H9 (cell line): ENCODE measurements around the gene TEAD2. TPM values are rescaled to one million over a fixed set of nuclear protein-coding genes. Genes with fewer than 3 reads are reported as not detected.

Experiments used
- DNase-seq: peaks from one replicate; pipeline ENCODE4 v3.0.0-alpha.2; 2017
- H2AFZ ChIP-seq: one replicate; pipeline ENCODE4 v1.6.1; 2013; ENCODE audit warnings: mild to moderate bottlenecking, low read length, control low read depth, moderate library complexity
- H2AK5ac ChIP-seq: 2 replicates; pipeline ENCODE4 v1.6.1; 2013; ENCODE audit warnings: low read length, control low read depth, mixed read lengths; ENCODE audit not compliant: insufficient read length
- H2BK120ac ChIP-seq: one replicate; pipeline ENCODE4 v1.6.1; 2013; ENCODE audit warnings: low read depth, mild to moderate bottlenecking, low read length, control low read depth, inconsistent platforms; ENCODE audit not compliant: poor library complexity, severe bottlenecking
- H2BK12ac ChIP-seq: 2 replicates; pipeline ENCODE4 v1.6.1; 2013; ENCODE audit warnings: low read length, control low read depth, mixed read lengths, low read depth; ENCODE audit not compliant: insufficient read length
- H2BK15ac ChIP-seq: 2 replicates; pipeline ENCODE4 v1.6.1; 2013; ENCODE audit warnings: low read depth, low read length, control low read depth
- H2BK20ac ChIP-seq: one replicate; pipeline ENCODE4 v1.6.1; 2013; ENCODE audit warnings: low read depth, mild to moderate bottlenecking, low read length, control low read depth, inconsistent platforms; ENCODE audit not compliant: poor library complexity, severe bottlenecking
- H2BK5ac ChIP-seq: 2 replicates; pipeline ENCODE4 v1.6.1; 2013; ENCODE audit warnings: low read length, control low read depth, mixed read lengths; ENCODE audit not compliant: insufficient read length
- H3K14ac ChIP-seq: 2 replicates; pipeline ENCODE4 v1.6.1; 2013; ENCODE audit warnings: low read length, control low read depth; ENCODE audit not compliant: insufficient read depth
- H3K18ac ChIP-seq: 2 replicates; pipeline ENCODE4 v1.6.1; 2013; ENCODE audit warnings: low read depth, mild to moderate bottlenecking, mixed read lengths, low read length, control low read depth; ENCODE audit not compliant: insufficient read length
- H3K23ac ChIP-seq: 2 replicates; pipeline ENCODE4 v1.6.1; 2013; ENCODE audit warnings: low read length, control low read depth, mixed read lengths, low read depth; ENCODE audit not compliant: insufficient read length
- H3K23me2 ChIP-seq: 2 replicates; pipeline ENCODE4 v1.6.1; 2013; ENCODE audit warnings: low read depth, mild to moderate bottlenecking, mixed read lengths, low read length, control low read depth; ENCODE audit not compliant: insufficient read length, poor library complexity, severe bottlenecking
- H3K27ac ChIP-seq: 2 replicates; pipeline ENCODE4 v1.5.1; 2013; ENCODE audit warnings: low read length, control low read depth, mixed read lengths, low read depth; ENCODE audit not compliant: insufficient read length
- H3K27me3 ChIP-seq: 2 replicates; pipeline ENCODE4 v1.6.1; 2013; ENCODE audit warnings: low read length, control low read depth, inconsistent platforms; ENCODE audit not compliant: insufficient read depth
- H3K4ac ChIP-seq: 2 replicates; pipeline ENCODE4 v1.6.1; 2013; ENCODE audit warnings: low read depth, mild to moderate bottlenecking, control low read depth, inconsistent platforms, low read length, moderate library complexity
- H3K4me1 ChIP-seq: 2 replicates; pipeline ENCODE4 v1.6.1; 2013; ENCODE audit warnings: low read length, control low read depth, inconsistent platforms; ENCODE audit not compliant: insufficient read depth
- H3K4me2 ChIP-seq: 2 replicates; pipeline ENCODE4 v1.6.1; 2013; ENCODE audit warnings: low read length, control low read depth, mixed read lengths; ENCODE audit not compliant: insufficient read length, insufficient read depth
- H3K56ac ChIP-seq: 2 replicates; pipeline ENCODE4 v1.6.1; 2013; ENCODE audit warnings: low read depth, mild to moderate bottlenecking, mixed read lengths, low read length, control low read depth; ENCODE audit not compliant: insufficient read length
- H3K79me1 ChIP-seq: 2 replicates; pipeline ENCODE4 v1.6.1; 2013; ENCODE audit warnings: low read depth, mild to moderate bottlenecking, moderate library complexity, low read length, control low read depth, inconsistent platforms; ENCODE audit not compliant: insufficient read depth, poor library complexity, severe bottlenecking
- H3K79me2 ChIP-seq: 2 replicates; pipeline ENCODE4 v1.6.1; 2013; ENCODE audit warnings: low read length, control low read depth, inconsistent platforms; ENCODE audit not compliant: insufficient read depth
- H3K9ac ChIP-seq: 2 replicates; pipeline ENCODE4 v1.6.1; 2013; ENCODE audit warnings: low read length, control low read depth, mixed read lengths; ENCODE audit not compliant: insufficient read length; ENCODE audit errors: extremely low read depth
- H3K9me3 ChIP-seq: one replicate; pipeline ENCODE4 v1.6.1; 2013; ENCODE audit warnings: low read depth, low read length, inconsistent platforms; ENCODE audit not compliant: control insufficient read depth
- H3T11ph ChIP-seq: one replicate; pipeline ENCODE4 v1.6.1; 2013; ENCODE audit warnings: mild to moderate bottlenecking, low read length, control low read depth, inconsistent platforms
- H4K20me1 ChIP-seq: one replicate; pipeline ENCODE4 v1.6.1; 2013; ENCODE audit not compliant: control insufficient read depth, insufficient read length, insufficient read depth
- H4K5ac ChIP-seq: 2 replicates; pipeline ENCODE4 v1.6.1; 2013; ENCODE audit warnings: low read depth, mild to moderate bottlenecking, mixed read lengths, low read length, control low read depth; ENCODE audit not compliant: insufficient read length
- H4K8ac ChIP-seq: replicated peaks from 2 replicates; pipeline ENCODE4 v1.6.1; 2013; ENCODE audit warnings: low read length, control low read depth, mixed read lengths, low read depth; ENCODE audit not compliant: insufficient read length
- H4K91ac ChIP-seq: 2 replicates; pipeline ENCODE4 v1.6.1; 2013; ENCODE audit warnings: low read depth, mild to moderate bottlenecking, moderate library complexity, mixed read lengths, low read length, control low read depth; ENCODE audit not compliant: insufficient read length
- H3K27ac Mint-ChIP-seq, 3 experiments: 2 replicates in 2 of 3; 3 replicates in 1 of 3; pipeline ENCODE4 v1.8.0; 2020 to 2021; ENCODE audit warnings: mixed read lengths in 3 of 3, mild to moderate bottlenecking in 1 of 3, moderate library complexity in 1 of 3
- H3K27me3 Mint-ChIP-seq: 2 replicates; pipeline ENCODE4 v1.8.0; 2021; ENCODE audit warnings: low read depth, mild to moderate bottlenecking, moderate library complexity, mixed read lengths
- H3K36me3 Mint-ChIP-seq, 3 experiments: 2 replicates in 2 of 3; 3 replicates in 1 of 3; pipeline ENCODE4 v1.8.0; 2020 to 2021; ENCODE audit warnings: low read depth in 3 of 3, mixed read lengths in 3 of 3; ENCODE audit not compliant: insufficient read depth in 1 of 3
- H3K4me1 Mint-ChIP-seq, 2 experiments: 2 replicates each; pipeline ENCODE4 v1.8.0; 2020; ENCODE audit warnings: mixed read lengths in 2 of 2
- H3K4me3 Mint-ChIP-seq, 2 experiments: 2 replicates in 1 of 2; 3 replicates in 1 of 2; pipeline ENCODE4 v1.8.0; 2020 to 2021; ENCODE audit warnings: mild to moderate bottlenecking in 2 of 2, mixed read lengths in 2 of 2, moderate library complexity in 1 of 2
- H3K9me3 Mint-ChIP-seq, 2 experiments: 2 replicates in 1 of 2; 3 replicates in 1 of 2; pipeline ENCODE4 v1.8.0; 2020; ENCODE audit warnings: mild to moderate bottlenecking in 2 of 2, mixed read lengths in 2 of 2, moderate library complexity in 1 of 2
- CTCF ChIP-seq: fragments of 200-600 bp; sonication (generic); conservative IDR thresholded peaks from 3 replicates; pipeline ENCODE4 v1.8.0; 2021; ENCODE audit warnings: antibody characterized with exemption, mild to moderate bottlenecking
- WGBS: extraction: QIAGEN DNeasy Blood & Tissue Kit; methylation state at CpG from one replicate; pipeline ENCODE4 v1.1.7; 2013; ENCODE audit warnings: missing lambda C conversion rate, low lambda C conversion rate, mixed read lengths; ENCODE audit not compliant: insufficient read length; ENCODE audit errors: extremely low coverage; 5-methylcytosine and 5-hydroxymethylcytosine counted together
- total RNA-seq: library from RNA; stranded (reverse); gene quantifications from 2 replicates; pipeline ENCODE4 v1.2.1, GENCODE V29; 2021

Gene TEAD2
- total RNA-seq, 1 experiment from 2014 or later, result 126 TPM

- Histone ChIP-seq H3K79me1 (no peaks in the 10 kb centered on the region), H3K9ac (no peak overlapping the region), H4K5ac (no peak overlapping the region), H3T11ph (no peak overlapping the region), H4K91ac (no peak overlapping the region), H2BK12ac (no peak overlapping the region), H2BK15ac (no peak overlapping the region), H3K4ac (no peak overlapping the region), H3K27ac (no peak overlapping the region), H3K23ac (no peak overlapping the region), H2AFZ (no peak overlapping the region), H3K56ac (no peak overlapping the region), H2AK5ac (no peak overlapping the region), H3K4me2 (no peak overlapping the region), H3K14ac (no peak overlapping the region), H2BK20ac (no peak overlapping the region), H3K27me3 (no peaks in the 10 kb centered on the region), H3K4me1 (peaks cover 9% of the 10 kb centered on the region; the same call in 1 of the 2 replicates), H3K9me3 (no peaks in the 10 kb centered on the region), H3K23me2 (no peaks in the 10 kb centered on the region), H3K18ac (no peak overlapping the region), H4K20me1 (peaks cover 2% of the 10 kb centered on the region), H2BK5ac (no peak overlapping the region), H3K79me2 (no peaks in the 10 kb centered on the region), H4K8ac (no peak overlapping the region), H2BK120ac (no peak overlapping the region)
- H3K4me1 Mint-ChIP-seq, result peaks cover 37 to 38% of the 10 kb centered on the region in 2 experiments
- no peak for DNase-seq
- H3K36me3 Mint-ChIP-seq, result no peaks in the 10 kb centered on the region; a peak in 1 of 7 replicates
- no peak overlapping the region for H3K4me3 Mint-ChIP-seq
- H3K9me3 Mint-ChIP-seq, result no peaks in the 10 kb centered on the region
- peaks cover 9% of the 10 kb centered on the region for H3K27me3 Mint-ChIP-seq
- no peak for TF ChIP-seq CTCF
- H3K27ac Mint-ChIP-seq, result no peak overlapping the region
- no CpG with 5 or more reads among the region's 16 CpGs for WGBS
These were observed 45.3 kb upstream of the TEAD2 start for GRCh38 chr19:49407482-49408015.
